Measurements from ENCODE around the gene PDGFB.

DNA sequence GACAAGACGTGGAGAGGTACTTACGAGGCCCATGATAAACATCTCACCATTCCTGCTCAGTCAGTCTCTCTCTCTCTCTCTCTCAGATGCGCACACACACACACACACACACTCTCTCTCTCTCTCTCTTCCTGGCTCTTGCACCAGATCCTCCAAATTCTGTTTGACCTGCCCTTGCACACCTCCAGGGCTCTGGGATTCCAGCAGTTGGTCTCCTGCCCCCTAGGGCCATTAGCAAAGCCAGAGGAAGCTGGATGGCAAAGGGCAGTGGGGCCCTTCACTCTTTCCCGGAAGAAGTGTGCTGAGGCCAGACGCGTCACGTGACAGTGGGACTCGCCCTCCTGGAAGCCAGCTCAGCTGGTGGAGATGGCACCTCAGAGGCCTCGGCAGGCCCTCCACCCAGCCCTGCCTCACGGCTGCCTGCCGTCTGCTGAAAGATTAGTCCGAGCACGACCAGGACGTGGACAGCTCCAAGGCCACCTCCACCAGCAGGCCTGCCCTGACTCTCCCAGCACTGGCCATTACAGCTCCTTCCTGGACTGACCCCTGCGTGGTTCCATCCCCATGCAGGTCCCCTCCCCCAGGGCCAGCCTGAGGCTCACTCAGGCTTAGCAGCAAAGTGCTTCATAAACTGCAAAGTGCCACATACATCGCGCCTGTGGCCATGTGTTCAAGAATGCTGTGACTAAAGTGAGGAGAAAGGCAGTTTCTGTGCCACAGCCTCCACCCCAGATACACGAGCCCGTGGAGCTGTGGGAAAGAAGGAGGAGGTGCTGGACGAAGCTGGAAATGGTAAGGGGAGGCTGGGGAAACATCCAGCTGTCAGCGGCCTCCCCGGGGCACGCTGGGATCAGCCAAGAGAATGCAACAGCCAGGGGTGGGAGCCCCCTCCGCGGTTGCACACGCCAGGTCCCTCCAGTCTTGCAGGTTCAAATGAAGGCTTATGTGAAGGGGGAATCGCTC lies 3.7 kb downstream of the PDGFB start:
- TF ChIP-seq, protein P1, sequence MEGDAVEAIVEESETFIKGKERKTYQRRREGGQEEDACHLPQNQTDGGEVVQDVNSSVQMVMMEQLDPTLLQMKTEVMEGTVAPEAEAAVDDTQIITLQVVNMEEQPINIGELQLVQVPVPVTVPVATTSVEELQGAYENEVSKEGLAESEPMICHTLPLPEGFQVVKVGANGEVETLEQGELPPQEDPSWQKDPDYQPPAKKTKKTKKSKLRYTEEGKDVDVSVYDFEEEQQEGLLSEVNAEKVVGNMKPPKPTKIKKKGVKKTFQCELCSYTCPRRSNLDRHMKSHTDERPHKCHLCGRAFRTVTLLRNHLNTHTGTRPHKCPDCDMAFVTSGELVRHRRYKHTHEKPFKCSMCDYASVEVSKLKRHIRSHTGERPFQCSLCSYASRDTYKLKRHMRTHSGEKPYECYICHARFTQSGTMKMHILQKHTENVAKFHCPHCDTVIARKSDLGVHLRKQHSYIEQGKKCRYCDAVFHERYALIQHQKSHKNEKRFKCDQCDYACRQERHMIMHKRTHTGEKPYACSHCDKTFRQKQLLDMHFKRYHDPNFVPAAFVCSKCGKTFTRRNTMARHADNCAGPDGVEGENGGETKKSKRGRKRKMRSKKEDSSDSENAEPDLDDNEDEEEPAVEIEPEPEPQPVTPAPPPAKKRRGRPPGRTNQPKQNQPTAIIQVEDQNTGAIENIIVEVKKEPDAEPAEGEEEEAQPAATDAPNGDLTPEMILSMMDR (conservative IDR thresholded peaks at IDR 0.05): peak; percentile 20
- TF ChIP-seq EZH2 (IDR thresholded peaks at IDR 0.05; ENCODE audit: low read depth): no peak
